HG03103 (cell line): ENCODE data around the gene SLC35E3.

Experiments used
- ATAC-seq: cut with Tn5 transposase; IDR thresholded peaks from one replicate; pipeline ENCODE4 v1.9.1; 2021; ENCODE audit warnings: low read depth; ENCODE audit not compliant: unreplicated experiment

SLC35E3 gene

GRCh38 chr12:68768431-68768939 is 22.5 kb downstream of the SLC35E3 start:
- no peak for ATAC-seq

- ATAC-seq = no peak
Measured at GRCh38 chr12:68769941-68770340, 24.0 kb downstream of the SLC35E3 start.

GRCh38 chr12:68771223-68771925 is 25.4 kb downstream of the SLC35E3 start:
- no peak for ATAC-seq

- no peak for ATAC-seq
Measured at GRCh38 chr12:68772714-68773113, 26.7 kb downstream of the SLC35E3 start.

- ATAC-seq = no peak
Measured at GRCh38 chr12:68773582-68773981, 27.6 kb downstream of the SLC35E3 start.

GRCh38 chr12:68775121-68775630 is 29.2 kb downstream of the SLC35E3 start:
- ATAC-seq = no peak

GRCh38 chr12:68776976-68777610 is 31.1 kb downstream of the SLC35E3 start:
- no peak for ATAC-seq

DNA sequence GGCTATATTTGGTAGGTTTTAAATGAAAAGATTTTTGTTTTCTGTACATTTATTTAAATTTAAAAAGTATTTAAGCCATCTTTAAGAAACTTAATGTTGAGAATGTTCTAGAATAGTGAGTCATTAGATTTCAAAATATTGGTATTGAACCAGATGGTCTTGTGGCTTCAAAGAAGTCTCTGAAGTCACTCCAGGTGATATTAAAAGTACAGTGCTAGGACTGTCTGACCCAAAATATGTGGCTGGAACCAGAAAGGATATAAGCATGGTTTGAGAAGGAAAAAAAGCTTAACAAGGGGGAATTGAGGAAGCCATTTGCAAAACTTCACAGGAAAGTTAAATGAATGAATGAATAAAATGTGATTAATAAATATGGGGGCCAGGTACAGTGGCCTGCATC is 33.3 kb downstream of the SLC35E3 start:
- ATAC-seq = no peak

DNA sequence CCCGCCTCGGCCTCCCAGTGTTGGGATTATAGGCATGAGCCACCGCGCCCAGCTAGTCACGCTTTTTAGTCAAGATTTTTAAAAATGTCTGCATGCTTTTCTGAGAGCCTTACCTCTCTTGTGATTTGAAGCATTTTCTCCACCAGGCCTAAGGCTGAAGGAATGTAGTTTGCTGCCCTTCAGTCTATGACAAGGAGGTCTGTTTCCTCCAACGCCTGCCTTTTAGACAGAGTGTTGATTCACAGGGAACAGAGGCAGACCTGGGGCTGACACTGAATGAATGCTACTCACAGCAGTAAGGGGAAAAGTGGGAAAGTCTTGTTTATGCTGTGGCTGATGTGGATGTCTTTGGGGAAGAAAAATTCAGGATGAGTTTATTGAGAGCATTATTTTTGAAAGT is 34.8 kb downstream of the SLC35E3 start:
- ATAC-seq = no peak

DNA sequence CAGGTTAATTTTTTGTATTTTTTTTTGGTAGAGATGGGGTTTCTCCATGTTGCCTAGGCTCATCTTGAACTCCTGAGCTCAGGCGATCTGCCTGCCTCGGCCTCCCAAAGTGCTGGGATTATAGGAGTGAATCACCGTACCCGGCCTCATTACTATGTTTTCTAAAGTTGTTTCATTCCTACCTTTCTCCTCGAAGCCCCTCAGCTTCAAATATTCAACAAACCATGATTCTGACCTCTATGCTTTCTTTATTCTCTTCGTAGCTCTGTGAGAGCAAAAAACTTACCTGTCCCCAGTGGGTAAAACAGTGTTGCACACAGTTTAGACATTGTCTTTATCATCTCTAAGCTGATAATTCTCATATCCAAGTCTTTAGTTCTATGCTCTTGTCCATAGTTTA is 35.8 kb downstream of the SLC35E3 start:
- no peak for ATAC-seq

GRCh38 chr12:68784015-68784414 is 38.0 kb downstream of the SLC35E3 start:
- ATAC-seq = no peak

GRCh38 chr12:68785358-68785757 is 39.4 kb downstream of the SLC35E3 start:
- ATAC-seq = no peak

DNA sequence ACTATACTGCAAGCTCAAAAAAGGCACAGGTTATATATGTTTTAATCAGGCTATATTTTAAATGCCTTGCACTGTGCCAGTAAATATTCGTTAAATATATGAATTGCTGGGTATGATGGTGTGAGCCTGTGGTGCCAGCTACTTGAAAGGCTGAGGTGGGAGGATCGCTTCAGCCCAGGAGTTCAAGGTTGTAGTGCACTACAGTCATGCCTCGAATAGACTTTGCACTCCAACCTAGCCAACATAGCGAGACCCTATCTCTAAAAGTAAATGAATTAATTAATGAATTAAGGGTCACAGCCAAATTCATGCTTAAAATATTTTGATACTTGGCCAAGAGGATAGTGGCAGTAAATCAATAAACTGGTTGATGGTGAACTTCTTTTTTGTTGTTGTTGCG is 39.8 kb downstream of the SLC35E3 start:
- no peak for ATAC-seq

DNA sequence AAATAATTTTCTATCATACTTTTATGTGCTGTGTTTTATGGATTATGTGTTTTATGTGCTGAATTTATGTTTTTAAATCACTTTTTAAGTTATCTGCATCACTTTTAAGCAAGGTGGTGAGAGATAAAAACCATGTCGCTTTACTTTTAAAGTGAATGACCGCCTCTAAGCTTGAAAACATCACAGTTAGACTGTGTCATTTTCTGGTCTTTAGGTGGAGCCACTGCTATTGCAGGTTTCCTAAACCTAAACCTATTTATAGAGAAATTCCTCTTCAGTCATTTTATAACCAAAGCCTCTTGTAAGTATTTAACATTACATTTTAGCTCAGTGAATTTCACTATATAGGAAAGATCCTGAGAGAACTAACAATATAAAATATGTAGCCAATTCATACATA is 41.0 kb downstream of the SLC35E3 start:
- ATAC-seq = no peak

GRCh38 chr12:68788554-68789143 is 42.7 kb downstream of the SLC35E3 start:
- no peak for ATAC-seq

GRCh38 chr12:68789144-68789878 is 43.3 kb downstream of the SLC35E3 start:
- ATAC-seq = no peak

- no peak for ATAC-seq
Measured at GRCh38 chr12:68790081-68790951, 44.3 kb downstream of the SLC35E3 start.

GRCh38 chr12:68790952-68791234 is 44.9 kb downstream of the SLC35E3 start:
- ATAC-seq = no peak

DNA sequence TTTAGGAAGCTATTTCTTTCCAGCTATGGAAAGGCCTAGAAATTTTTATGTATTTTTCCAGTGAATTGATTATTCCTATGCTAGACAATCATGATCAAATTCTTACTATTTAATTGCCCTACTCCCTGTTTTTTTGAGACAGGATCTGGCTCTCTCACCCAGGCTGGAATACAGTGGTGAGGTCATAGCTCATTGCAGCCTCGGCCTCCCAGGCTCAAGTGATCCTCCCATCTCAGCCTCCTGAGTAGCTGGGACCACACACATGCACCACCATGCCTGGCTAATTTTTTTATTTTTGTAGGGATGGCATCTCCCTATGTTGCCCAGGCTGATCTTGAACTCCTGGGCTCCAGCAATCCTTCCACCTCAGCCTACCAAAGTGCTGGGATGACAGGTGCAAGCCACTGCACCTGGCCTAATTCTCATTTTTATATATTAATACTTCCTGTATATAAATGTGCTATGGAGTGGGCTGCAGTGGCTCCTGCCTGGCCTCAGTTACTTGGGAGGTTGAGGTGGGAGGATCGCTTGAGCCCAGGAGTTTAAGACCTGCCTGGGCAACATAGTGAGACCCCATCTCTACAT is 46.0 kb downstream of the SLC35E3 start:
- ATAC-seq = no peak

DNA sequence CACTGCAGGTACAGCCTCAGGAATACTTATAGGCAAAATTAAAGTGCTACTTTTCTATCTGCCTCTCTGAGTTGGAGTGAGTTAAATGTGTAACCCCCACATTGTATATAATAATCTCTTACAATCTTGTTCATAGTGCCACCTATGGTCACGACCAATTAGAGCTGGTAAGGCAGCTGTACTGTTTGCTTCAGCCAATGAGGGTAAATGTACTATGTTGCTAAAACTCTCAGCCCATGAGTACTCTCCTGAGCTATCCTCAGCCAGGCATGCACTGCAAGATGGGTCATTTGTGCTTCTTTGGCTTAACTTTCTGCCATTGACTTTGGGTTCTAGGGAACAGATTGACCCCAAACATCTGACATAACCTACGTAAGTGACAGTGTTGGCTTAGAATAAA is 47.0 kb downstream of the SLC35E3 start:
- ATAC-seq = peak; percentile 76
